H1 (cell line): ENCODE measurements around the gene ALG14. TPM values are rescaled to one million over a fixed set of nuclear protein-coding genes. Genes with fewer than 3 reads are reported as not detected.
A peak's percentile ranks its signal among the peaks of the same experiment; 100 is the strongest.

ENCODE experiments used
- PHF8 ChIP-seq: fragments of 200-600 bp; sonication (generic); conservative IDR thresholded peaks from 2 replicates; pipeline ENCODE4 v1.7.1; 2012; ENCODE audit warnings: low read depth, mild to moderate bottlenecking, inconsistent platforms, low read length, moderate library complexity
- RXRA ChIP-seq: IDR thresholded peaks from 2 replicates; pipeline ENCODE4 v1.6.1; 2011; ENCODE audit warnings: low read depth, mild to moderate bottlenecking, low read length, moderate library complexity; ENCODE audit not compliant: insufficient read depth
- polyA plus RNA-seq, 7 experiments: library from polyadenylated mRNA; depleted of rRNA in 3 of 7; stranded (reverse) in 5 of 7; unstranded in 2 of 7; fragments of >200 nt in 5 of 7; fragments of 200-250 nt in 2 of 7; gene quantifications; 1 replicate in 5 of 7; 2 replicates in 1 of 7; 4 replicates in 1 of 7; pipeline versions ENCODE4 v1.2.1 to v1.2.3, GENCODE V29; 2011 to 2013; ENCODE audit warnings: missing spikeins in 2 of 7, mixed read lengths in 2 of 7
- total RNA-seq: library from RNA; stranded (reverse); fragmentation: NEBNext Ultra II Directional; extraction: Animal tissue kit (Norgen Biotek cat#: 25700); gene quantifications from 2 replicates; pipeline ENCODE4 v1.2.1, GENCODE V29; 2021
- TF ChIP-seq, protein P1 (sequence below), 3 experiments: IDR thresholded peaks; 1 replicate in 2 of 3; 2 replicates in 1 of 3; pipeline versions ENCODE4 v1.5.1 to v1.6.1; 2011; ENCODE audit warnings: low read length in 3 of 3, mild to moderate bottlenecking in 3 of 3, inconsistent platforms in 2 of 3, low read depth in 1 of 3, moderate library complexity in 1 of 3; ENCODE audit not compliant: insufficient read depth in 1 of 3; ENCODE audit errors: control extremely low read depth in 1 of 3

The ALG14 gene
- total and polyA plus RNA-seq, 2 of the 8 experiments (the other 6 are each of a cell fraction or from before 2014, with no cell fraction given) = 0.95 to 1.3 TPM

DNA sequence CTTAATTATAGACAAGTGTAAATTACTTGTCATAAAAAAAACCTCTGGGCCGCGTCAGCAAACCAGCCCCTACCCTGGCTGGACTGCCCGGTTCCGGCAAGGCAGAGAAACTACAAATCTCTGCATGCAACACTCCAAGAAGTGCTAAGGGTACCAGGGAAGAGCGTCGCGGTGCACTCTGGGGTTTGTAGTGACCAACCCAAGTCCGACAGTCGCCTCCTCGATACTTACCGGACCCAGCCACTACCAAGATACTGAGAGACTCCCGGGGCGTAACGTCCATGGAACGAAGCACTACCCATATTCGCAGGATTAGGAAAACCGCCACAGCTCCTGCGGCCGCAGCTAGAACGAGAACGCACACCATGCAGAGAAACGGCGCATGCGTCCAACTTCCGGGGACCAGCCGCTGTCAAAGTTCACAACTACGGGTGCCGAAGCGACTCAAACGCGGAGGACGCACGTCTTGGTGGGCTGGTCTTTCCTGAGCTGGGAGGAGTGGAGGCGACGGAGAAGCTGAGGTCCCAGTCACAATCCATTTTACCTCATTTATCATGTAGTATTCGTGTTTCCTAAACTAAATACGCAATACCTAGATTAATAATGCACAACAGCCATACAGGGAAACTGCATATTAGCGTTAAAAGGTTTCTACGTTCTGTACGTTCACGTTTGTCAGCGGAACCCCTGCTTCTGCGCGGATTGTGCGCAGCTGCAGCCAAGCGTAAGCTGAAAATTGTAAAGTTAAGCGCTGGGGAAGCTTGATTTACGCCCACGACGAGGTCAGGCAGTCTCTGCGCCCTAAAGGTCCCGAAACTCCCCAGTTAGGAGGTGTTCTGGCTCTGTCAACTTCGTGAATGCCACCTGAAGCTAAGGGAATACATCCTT lies at the start of gene ALG14 (continued):
- TF ChIP-seq RXRA (no peak), PHF8 (peak; percentile 43; the same call in 1 of the 2 replicates)
- TF ChIP-seq, protein P1, sequence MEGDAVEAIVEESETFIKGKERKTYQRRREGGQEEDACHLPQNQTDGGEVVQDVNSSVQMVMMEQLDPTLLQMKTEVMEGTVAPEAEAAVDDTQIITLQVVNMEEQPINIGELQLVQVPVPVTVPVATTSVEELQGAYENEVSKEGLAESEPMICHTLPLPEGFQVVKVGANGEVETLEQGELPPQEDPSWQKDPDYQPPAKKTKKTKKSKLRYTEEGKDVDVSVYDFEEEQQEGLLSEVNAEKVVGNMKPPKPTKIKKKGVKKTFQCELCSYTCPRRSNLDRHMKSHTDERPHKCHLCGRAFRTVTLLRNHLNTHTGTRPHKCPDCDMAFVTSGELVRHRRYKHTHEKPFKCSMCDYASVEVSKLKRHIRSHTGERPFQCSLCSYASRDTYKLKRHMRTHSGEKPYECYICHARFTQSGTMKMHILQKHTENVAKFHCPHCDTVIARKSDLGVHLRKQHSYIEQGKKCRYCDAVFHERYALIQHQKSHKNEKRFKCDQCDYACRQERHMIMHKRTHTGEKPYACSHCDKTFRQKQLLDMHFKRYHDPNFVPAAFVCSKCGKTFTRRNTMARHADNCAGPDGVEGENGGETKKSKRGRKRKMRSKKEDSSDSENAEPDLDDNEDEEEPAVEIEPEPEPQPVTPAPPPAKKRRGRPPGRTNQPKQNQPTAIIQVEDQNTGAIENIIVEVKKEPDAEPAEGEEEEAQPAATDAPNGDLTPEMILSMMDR (IDR thresholded peaks at IDR 0.05; ENCODE audit: control extremely low read depth in 1 of 3, insufficient read depth in 1 of 3, low read depth in 1 of 3, low read length in 3 of 3) = no peak
